Fibroblast of lung (primary cell): Measurements from ENCODE around the gene IGLON5. TPM values are rescaled to one million over a fixed set of nuclear protein-coding genes. Genes with fewer than 3 reads are reported as not detected.

Source experiments
- DNase-seq, 2 donors: peaks; one replicate each; pipeline versions ENCODE4 v3.0.0 to v3.0.0-alpha.2; 2010; ENCODE audit warnings: low read depth in 2 of 2
- H2AFZ ChIP-seq: 2 replicates; pipeline ENCODE4 v1.5.1; 2012; ENCODE audit warnings: low read length, control low read depth, inconsistent platforms
- H3K27ac ChIP-seq: 2 replicates; pipeline ENCODE4 v1.5.1; 2011; ENCODE audit warnings: low read length, control low read depth; ENCODE audit not compliant: insufficient read depth
- H3K27me3 ChIP-seq: 2 replicates; pipeline ENCODE4 v1.5.1; 2011; ENCODE audit warnings: mild to moderate bottlenecking, low read length; ENCODE audit not compliant: control insufficient read depth, insufficient read depth
- H3K36me3 ChIP-seq: 2 replicates; pipeline ENCODE4 v1.5.1; 2011; ENCODE audit warnings: low read length; ENCODE audit not compliant: control insufficient read depth, insufficient read depth
- H3K4me1 ChIP-seq: 2 replicates; pipeline ENCODE4 v1.5.1; 2011; ENCODE audit warnings: low read length; ENCODE audit not compliant: control insufficient read depth, insufficient read depth; ENCODE audit errors: extremely low read depth
- H3K4me2 ChIP-seq: 2 replicates; pipeline ENCODE4 v1.5.1; 2011; ENCODE audit warnings: low read length, control low read depth; ENCODE audit not compliant: insufficient read depth; ENCODE audit errors: extremely low read depth
- H3K4me3 ChIP-seq, 4 experiments: fragments of 200-600 bp in 1 of 4; sonication (generic) in 1 of 4; replicated peaks in 1 of 4; 2 replicates each; pipeline ENCODE4 v1.5.1; 2011 to 2016; ENCODE audit warnings: low read length in 4 of 4, low read depth in 3 of 4, mild to moderate bottlenecking in 3 of 4, control low read depth in 2 of 4, inconsistent platforms in 1 of 4, mixed read lengths in 1 of 4; ENCODE audit not compliant: insufficient read depth in 1 of 4; ENCODE audit errors: control extremely low read depth in 1 of 4
- H3K79me2 ChIP-seq: 2 replicates; pipeline ENCODE4 v1.5.1; 2012; ENCODE audit warnings: mild to moderate bottlenecking, low read length, inconsistent platforms; ENCODE audit not compliant: control insufficient read depth, insufficient read depth
- H3K9ac ChIP-seq: 2 replicates; pipeline ENCODE4 v1.5.1; 2011; ENCODE audit warnings: mild to moderate bottlenecking, low read length, control low read depth; ENCODE audit not compliant: insufficient read depth
- H3K9me3 ChIP-seq: 2 replicates; pipeline ENCODE4 v1.5.1; 2012; ENCODE audit warnings: low read depth, low read length; ENCODE audit not compliant: control insufficient read depth, insufficient read depth
- H4K20me1 ChIP-seq: 2 replicates; pipeline ENCODE4 v1.5.1; 2011; ENCODE audit warnings: low read length; ENCODE audit not compliant: control insufficient read depth, insufficient read depth; ENCODE audit errors: extremely low read depth
- EZH2 ChIP-seq: IDR thresholded peaks from 2 replicates; pipeline ENCODE4 v1.5.1; 2012; ENCODE audit warnings: low read length, control low read depth, mild to moderate bottlenecking; ENCODE audit errors: missing control alignments
- polyA plus RNA-seq, 2 donors: library from polyadenylated mRNA; depleted of rRNA in 1 of 2; stranded (reverse) in 1 of 2; unstranded in 1 of 2; fragments of >200 nt; gene quantifications; 2 replicates each; pipeline ENCODE4 v1.2.1, GENCODE V29; 2011 to 2012; ENCODE audit warnings: missing spikeins in 1 of 2
- total RNA-seq: library from RNA; depleted of rRNA; stranded (reverse); fragments of >200 nt; gene quantifications from 2 replicates; pipeline ENCODE4 v1.2.1, GENCODE V29; 2014
- TF ChIP-seq, protein P1 (sequence below), 2 donors: IDR thresholded peaks in 1 of 2; conservative IDR thresholded peaks in 1 of 2; 1 replicate in 1 of 2; 2 replicates in 1 of 2; pipeline ENCODE4 v1.5.1; 2011 to 2012; ENCODE audit warnings: low read length in 2 of 2, control low read depth in 1 of 2, inconsistent platforms in 1 of 2, low read depth in 1 of 2, mild to moderate bottlenecking in 1 of 2

The IGLON5 gene
- total and polyA plus RNA-seq, 2 donors (not counting 1 experiment from before 2014, with no cell fraction given), result not detected

DNA sequence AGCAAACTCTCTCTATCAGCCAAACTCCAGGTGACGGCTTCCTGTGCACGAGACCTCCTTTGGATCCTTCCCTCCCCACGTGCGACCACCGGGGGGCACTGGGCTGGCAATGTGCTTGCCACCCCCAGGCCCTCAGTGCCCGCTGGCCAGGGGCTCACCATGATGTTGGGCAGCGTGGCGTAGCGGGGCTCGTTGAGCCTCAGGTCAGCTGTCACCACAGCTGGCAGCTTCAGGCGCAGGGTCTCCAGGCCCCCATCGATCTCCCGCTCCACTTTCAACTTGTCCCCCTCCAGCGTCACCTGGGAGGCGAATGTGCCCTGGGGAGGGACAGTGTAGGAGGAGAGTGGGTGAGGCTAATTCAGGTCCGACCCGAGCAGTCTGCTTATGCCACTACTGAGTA is 35.3 kb downstream of the IGLON5 start:
- H4K20me1 ChIP-seq, result no peaks in the 10 kb centered on the region
- H3K9me3 ChIP-seq, result no peaks in the 10 kb centered on the region
- no peaks in the 10 kb centered on the region for H3K4me1 ChIP-seq
- peaks cover 4% of the 10 kb centered on the region for H3K36me3 ChIP-seq
- H3K79me2 ChIP-seq, result no peaks in the 10 kb centered on the region
- no peak overlapping the region for H3K9ac ChIP-seq
- TF ChIP-seq, protein P1, sequence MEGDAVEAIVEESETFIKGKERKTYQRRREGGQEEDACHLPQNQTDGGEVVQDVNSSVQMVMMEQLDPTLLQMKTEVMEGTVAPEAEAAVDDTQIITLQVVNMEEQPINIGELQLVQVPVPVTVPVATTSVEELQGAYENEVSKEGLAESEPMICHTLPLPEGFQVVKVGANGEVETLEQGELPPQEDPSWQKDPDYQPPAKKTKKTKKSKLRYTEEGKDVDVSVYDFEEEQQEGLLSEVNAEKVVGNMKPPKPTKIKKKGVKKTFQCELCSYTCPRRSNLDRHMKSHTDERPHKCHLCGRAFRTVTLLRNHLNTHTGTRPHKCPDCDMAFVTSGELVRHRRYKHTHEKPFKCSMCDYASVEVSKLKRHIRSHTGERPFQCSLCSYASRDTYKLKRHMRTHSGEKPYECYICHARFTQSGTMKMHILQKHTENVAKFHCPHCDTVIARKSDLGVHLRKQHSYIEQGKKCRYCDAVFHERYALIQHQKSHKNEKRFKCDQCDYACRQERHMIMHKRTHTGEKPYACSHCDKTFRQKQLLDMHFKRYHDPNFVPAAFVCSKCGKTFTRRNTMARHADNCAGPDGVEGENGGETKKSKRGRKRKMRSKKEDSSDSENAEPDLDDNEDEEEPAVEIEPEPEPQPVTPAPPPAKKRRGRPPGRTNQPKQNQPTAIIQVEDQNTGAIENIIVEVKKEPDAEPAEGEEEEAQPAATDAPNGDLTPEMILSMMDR (conservative IDR thresholded peaks at IDR 0.05 in 1 of 2, IDR thresholded peaks at IDR 0.05 in 1 of 2; ENCODE audit: low read depth in 1 of 2, low read length in 2 of 2), result no peak
- TF ChIP-seq EZH2, result no peak
- no peak overlapping the region for H3K4me3 ChIP-seq
- no peak overlapping the region for H3K27ac ChIP-seq
- H3K27me3 ChIP-seq, result no peaks in the 10 kb centered on the region
- no peak for DNase-seq
- no peak overlapping the region for H2AFZ ChIP-seq
- no peak overlapping the region for H3K4me2 ChIP-seq

DNA sequence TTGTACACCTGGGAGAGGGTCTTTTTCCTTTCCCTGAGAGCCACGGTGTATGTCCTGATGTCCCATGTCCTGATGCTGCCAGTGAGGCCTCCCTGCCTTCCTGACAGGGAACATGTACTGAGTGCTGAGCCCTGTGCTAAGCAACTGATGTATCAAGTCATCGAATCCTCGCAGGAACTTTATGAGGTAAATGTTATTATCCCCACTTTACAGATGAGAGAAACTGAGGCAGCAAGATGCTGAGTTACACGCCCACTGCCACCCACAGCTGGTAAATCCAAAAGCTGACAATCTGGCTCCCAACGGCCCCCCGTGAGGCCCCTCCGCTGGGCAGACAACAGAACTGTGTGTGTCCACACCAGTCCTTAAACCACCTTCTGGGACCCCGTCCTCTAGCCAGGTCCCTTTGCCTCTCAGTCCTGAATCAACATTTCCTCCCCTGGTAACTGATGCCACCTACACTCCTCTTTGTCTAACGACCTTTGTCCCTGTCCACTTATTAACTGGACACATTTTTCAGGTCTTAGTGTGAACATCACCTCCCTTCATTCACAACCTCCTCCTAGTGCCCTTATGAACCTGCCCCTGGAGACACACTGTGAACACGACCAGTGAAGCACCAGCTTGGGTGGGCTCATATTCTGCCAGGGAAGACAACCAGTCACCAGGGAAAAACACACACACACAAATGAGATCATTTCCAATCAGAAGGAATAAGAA is 35.9 kb downstream of the IGLON5 start:
- Histone ChIP-seq H4K20me1 (no peaks in the 10 kb centered on the region), H3K27me3 (no peaks in the 10 kb centered on the region), H3K79me2 (no peaks in the 10 kb centered on the region), H3K36me3 (peaks cover 4% of the 10 kb centered on the region), H3K4me1 (no peaks in the 10 kb centered on the region), H3K4me3 (no peak overlapping the region), H3K27ac (no peak overlapping the region), H2AFZ (no peak overlapping the region), H3K4me2 (no peak overlapping the region), H3K9ac (no peak overlapping the region), H3K9me3 (no peaks in the 10 kb centered on the region)
- DNase-seq, result no peak
- TF ChIP-seq, protein P1 (conservative IDR thresholded peaks at IDR 0.05 in 1 of 2, IDR thresholded peaks at IDR 0.05 in 1 of 2; ENCODE audit: low read depth in 1 of 2, low read length in 2 of 2), result no peak
- TF ChIP-seq EZH2, result no peak

DNA sequence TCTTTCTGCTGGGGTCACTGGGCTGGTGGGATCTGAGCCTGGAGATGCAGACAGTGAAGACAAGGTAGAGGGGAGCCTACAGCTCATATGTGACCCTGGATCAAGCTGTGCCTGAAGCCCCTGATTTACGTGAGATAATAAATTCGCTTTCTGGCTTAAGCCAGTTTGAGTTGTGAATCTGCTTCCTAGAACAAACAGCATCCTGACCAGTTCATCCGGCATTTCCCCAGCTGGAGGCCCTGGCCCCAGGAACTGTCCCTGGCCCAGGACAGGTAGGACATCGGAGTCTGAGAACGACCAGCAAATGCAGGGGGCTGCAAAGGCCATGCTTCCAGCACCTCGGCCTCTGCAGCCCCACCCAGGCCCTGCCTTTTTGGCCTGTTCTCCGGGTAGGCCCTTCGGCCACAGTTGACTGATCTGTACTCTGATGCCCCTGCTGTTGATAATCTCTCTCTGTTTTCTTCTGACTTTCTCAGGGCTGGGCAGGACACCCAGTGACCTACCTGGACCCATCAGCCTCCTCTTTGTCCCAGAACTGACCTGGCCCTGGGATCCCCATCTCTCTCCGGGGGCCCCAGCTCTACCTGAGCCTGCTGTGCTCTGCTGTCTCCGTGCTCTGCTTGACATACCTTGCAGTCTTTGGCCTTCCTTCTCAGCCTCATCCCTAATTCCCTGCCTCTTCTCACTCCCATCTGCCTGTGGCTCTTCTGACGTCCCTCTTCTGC is 40.0 kb downstream of the IGLON5 start:
- H4K20me1 ChIP-seq, result no peaks in the 10 kb centered on the region
- H3K9ac ChIP-seq, result no peak overlapping the region
- H3K4me3 ChIP-seq, result no peak overlapping the region
- no peaks in the 10 kb centered on the region for H3K27me3 ChIP-seq
- TF ChIP-seq, protein P1 (conservative IDR thresholded peaks at IDR 0.05 in 1 of 2, IDR thresholded peaks at IDR 0.05 in 1 of 2; ENCODE audit: low read depth in 1 of 2, low read length in 2 of 2), result no peak
- TF ChIP-seq EZH2, result no peak
- H3K4me1 ChIP-seq, result no peaks in the 10 kb centered on the region
- H3K27ac ChIP-seq, result peak overlapping the region; percentile 43
- H3K79me2 ChIP-seq, result no peaks in the 10 kb centered on the region
- no peaks in the 10 kb centered on the region for H3K9me3 ChIP-seq
- H2AFZ ChIP-seq, result no peak overlapping the region
- no peak overlapping the region for H3K4me2 ChIP-seq
- H3K36me3 ChIP-seq, result peaks cover 4% of the 10 kb centered on the region
- no peak for DNase-seq
